Activated CD4-positive, alpha-beta T cell treated with anti-CD3 and anti-CD28 coated beads, Interleukin-2, Interleukin-4, amounts not matched to agents 100 ng/mL and 50 ng/mL, durations not matched to agents 16 hours and 8 hours (primary cell): ENCODE data around the gene KCNC1.

Source experiments
- DNase-seq: peaks from one replicate; pipeline ENCODE4 v3.0.0-alpha.2; 2020; ENCODE audit warnings: low spot score

Gene KCNC1

GRCh38 chr11:17827006-17827405 is 92.4 kb downstream of the KCNC1 start:
- no peak for DNase-seq

- no peak for DNase-seq
Observed at GRCh38 chr11:17828311-17828751, 93.8 kb downstream of the KCNC1 start.

- DNase-seq = no peak
Observed at GRCh38 chr11:17831228-17831627, 96.6 kb downstream of the KCNC1 start.

GRCh38 chr11:17831883-17832282 is 97.3 kb downstream of the KCNC1 start:
- no peak for DNase-seq
